ENCODE results near the gene ATG16L2.

GRCh38 chr11:72859126-72859525 is 44.9 kb downstream of the ATG16L2 start:
- TF ChIP-seq POLR2A (IDR thresholded peaks at IDR 0.05) = no peak
- TF ChIP-seq CTCF (IDR thresholded peaks at IDR 0.05) = no peak

Data from esophagus squamous epithelium (tissue), 4 donors.